ENCODE measurements around the gene CDC20. TPM values are rescaled to one million over a fixed set of nuclear protein-coding genes. Genes with fewer than 3 reads are reported as not detected.
A peak's percentile ranks its signal among the peaks of the same experiment; 100 is the strongest.

CDC20 gene
- total RNA-seq, 1 experiment from 2014 or later, result 185 TPM

- H3K36me3 ChIP-seq, result no peaks in the 10 kb centered on the region
- no peaks in the 10 kb centered on the region for H3K9me3 ChIP-seq (replicated peaks)
- H3K27me3 ChIP-seq, result no peaks in the 10 kb centered on the region
- H3K27ac ChIP-seq, result no peak overlapping the region
- no peak for DNase-seq
- no peaks in the 10 kb centered on the region for H3K4me1 ChIP-seq
- H3K4me3 ChIP-seq, result no peak overlapping the region
These were observed 13.7 kb upstream of the CDC20 start for GRCh38 chr1:43345120-43345519.

- H3K9me3 ChIP-seq (replicated peaks), result no peaks in the 10 kb centered on the region
- H3K27ac ChIP-seq, result no peak overlapping the region
- no peak overlapping the region for H3K4me3 ChIP-seq
- H3K27me3 ChIP-seq, result no peaks in the 10 kb centered on the region
- no peaks in the 10 kb centered on the region for H3K36me3 ChIP-seq
- no peaks in the 10 kb centered on the region for H3K4me1 ChIP-seq
- DNase-seq, result no peak
These were observed 12.1 kb upstream of the CDC20 start for GRCh38 chr1:43346636-43347035.

- DNase-seq, result no peak
- Histone ChIP-seq H3K27me3 (no peaks in the 10 kb centered on the region), H3K9me3 (replicated peaks) (no peaks in the 10 kb centered on the region), H3K4me3 (peak overlapping the region; percentile 57), H3K4me1 (no peaks in the 10 kb centered on the region), H3K27ac (no peak overlapping the region), H3K36me3 (no peaks in the 10 kb centered on the region)
These were observed 10.4 kb upstream of the CDC20 start for GRCh38 chr1:43348343-43348808.

- H3K9me3 ChIP-seq (replicated peaks), result no peaks in the 10 kb centered on the region
- no peaks in the 10 kb centered on the region for H3K4me1 ChIP-seq
- H3K27ac ChIP-seq, result no peak overlapping the region
- DNase-seq, result peak; percentile 59 to 69
- peak overlapping the region; percentile 57 for H3K4me3 ChIP-seq
- H3K27me3 ChIP-seq, result no peaks in the 10 kb centered on the region
- H3K36me3 ChIP-seq, result no peaks in the 10 kb centered on the region
These were observed 9.8 kb upstream of the CDC20 start for GRCh38 chr1:43348809-43349593.

GRCh38 chr1:43349594-43350306, 9.0 kb upstream of the CDC20 start:
- Histone ChIP-seq H3K4me1 (no peaks in the 10 kb centered on the region), H3K36me3 (no peaks in the 10 kb centered on the region), H3K4me3 (peak overlapping the region; percentile 57), H3K27ac (no peak overlapping the region), H3K27me3 (no peaks in the 10 kb centered on the region), H3K9me3 (replicated peaks) (no peaks in the 10 kb centered on the region)
- no peak for DNase-seq

GRCh38 chr1:43350976-43351375, 7.8 kb upstream of the CDC20 start:
- DNase-seq, result no peak
- Histone ChIP-seq H3K36me3 (no peaks in the 10 kb centered on the region), H3K4me1 (no peaks in the 10 kb centered on the region), H3K9me3 (replicated peaks) (no peaks in the 10 kb centered on the region), H3K27me3 (no peaks in the 10 kb centered on the region), H3K27ac (no peak overlapping the region), H3K4me3 (no peak overlapping the region)

- Histone ChIP-seq H3K36me3 (no peaks in the 10 kb centered on the region), H3K9me3 (replicated peaks) (no peaks in the 10 kb centered on the region), H3K4me3 (no peak overlapping the region), H3K27ac (no peak overlapping the region), H3K27me3 (no peaks in the 10 kb centered on the region), H3K4me1 (no peaks in the 10 kb centered on the region)
- DNase-seq, result no peak
These were observed 7.1 kb upstream of the CDC20 start for GRCh38 chr1:43351421-43352350.

GRCh38 chr1:43352351-43352705, 6.5 kb upstream of the CDC20 start:
- no peaks in the 10 kb centered on the region for H3K36me3 ChIP-seq
- no peak for DNase-seq
- no peak overlapping the region for H3K27ac ChIP-seq
- no peaks in the 10 kb centered on the region for H3K27me3 ChIP-seq
- H3K4me1 ChIP-seq, result no peaks in the 10 kb centered on the region
- H3K9me3 ChIP-seq (replicated peaks), result no peaks in the 10 kb centered on the region
- no peak overlapping the region for H3K4me3 ChIP-seq

- Histone ChIP-seq H3K36me3 (no peaks in the 10 kb centered on the region), H3K4me1 (no peaks in the 10 kb centered on the region), H3K27ac (no peak overlapping the region), H3K4me3 (no peak overlapping the region), H3K9me3 (replicated peaks) (no peaks in the 10 kb centered on the region), H3K27me3 (no peaks in the 10 kb centered on the region)
- DNase-seq, result no peak
These were observed 5.9 kb upstream of the CDC20 start for GRCh38 chr1:43352881-43353280.

- Histone ChIP-seq H3K36me3 (no peaks in the 10 kb centered on the region), H3K4me3 (no peak overlapping the region), H3K4me1 (no peaks in the 10 kb centered on the region), H3K27me3 (no peaks in the 10 kb centered on the region), H3K27ac (no peak overlapping the region), H3K9me3 (replicated peaks) (no peaks in the 10 kb centered on the region)
- DNase-seq, result no peak
These were observed 4.3 kb upstream of the CDC20 start for GRCh38 chr1:43354471-43354870.

- no peak for DNase-seq
- H3K27me3 ChIP-seq, result no peaks in the 10 kb centered on the region
- H3K36me3 ChIP-seq, result no peaks in the 10 kb centered on the region
- H3K9me3 ChIP-seq (replicated peaks), result no peaks in the 10 kb centered on the region
- no peak overlapping the region for H3K27ac ChIP-seq
- H3K4me3 ChIP-seq, result no peak overlapping the region
- H3K4me1 ChIP-seq, result peaks cover under 1% of the 10 kb centered on the region; the same call in 1 of the 2 replicates
These were observed 3.8 kb upstream of the CDC20 start for GRCh38 chr1:43354936-43355335.

- no peak overlapping the region for H3K27ac ChIP-seq
- no peaks in the 10 kb centered on the region for H3K9me3 ChIP-seq (replicated peaks)
- no peak overlapping the region for H3K4me3 ChIP-seq
- peaks cover 7% of the 10 kb centered on the region; the same call in 1 of the 2 replicates for H3K4me1 ChIP-seq
- H3K27me3 ChIP-seq, result no peaks in the 10 kb centered on the region
- DNase-seq, result no peak
- peaks cover 23% of the 10 kb centered on the region for H3K36me3 ChIP-seq
These were observed 1.5 kb upstream of the CDC20 start for GRCh38 chr1:43357251-43357650.

- Histone ChIP-seq H3K36me3 (peaks cover 31% of the 10 kb centered on the region), H3K27me3 (no peaks in the 10 kb centered on the region), H3K27ac (peak overlapping the region; percentile 85), H3K4me3 (peak overlapping the region; percentile 71), H3K4me1 (peaks cover 7% of the 10 kb centered on the region; the same call in 1 of the 2 replicates), H3K9me3 (replicated peaks) (no peaks in the 10 kb centered on the region)
- peak in 1 of 2 experiments; percentile 55 for DNase-seq
These were observed 548 bp upstream of the CDC20 start for GRCh38 chr1:43358121-43358745.

- H3K36me3 ChIP-seq, result peaks cover 37% of the 10 kb centered on the region
These were observed 915 bp downstream of the CDC20 start for GRCh38 chr1:43359696-43360095.

More at GRCh38 chr1:43359696-43360095, 915 bp downstream of the CDC20 start:
- Histone ChIP-seq H3K27me3 (no peaks in the 10 kb centered on the region), H3K4me3 (peak overlapping the region; percentile 71), H3K4me1 (peaks cover 7% of the 10 kb centered on the region; the same call in 1 of the 2 replicates), H3K9me3 (replicated peaks) (no peaks in the 10 kb centered on the region), H3K27ac (peak overlapping the region; percentile 85; the same call in 1 of the 2 replicates)
- DNase-seq, result no peak

All from SJCRH30 (cell line).